ENCODE measurements around the gene ZNF132. TPM values are rescaled to one million over a fixed set of nuclear protein-coding genes. Genes with fewer than 3 reads are reported as not detected.

ZNF132 gene
- total and polyA plus RNA-seq, 2 experiments from 2014 or later, result 2.2 to 5.2 TPM

- Histone ChIP-seq H4K20me1 (replicated peaks; ENCODE audit: insufficient read depth) (peaks cover 4% of the 10 kb centered on the region; the same call in 1 of the 2 replicates), H3K4me3 (no peak overlapping the region), H3K4me1 (ENCODE audit: insufficient read depth) (no peaks in the 10 kb centered on the region), H3K27me3 (ENCODE audit: insufficient read depth) (no peaks in the 10 kb centered on the region), H3K27ac (ENCODE audit: low read depth) (no peak overlapping the region), H3K4me2 (no peak overlapping the region), H3K36me3 (ENCODE audit: insufficient read depth) (no peaks in the 10 kb centered on the region), H3K79me2 (replicated peaks; ENCODE audit: insufficient read depth) (no peaks in the 10 kb centered on the region), H3K9me2 (ENCODE audit: insufficient read depth) (no peaks in the 10 kb centered on the region), H2AFZ (no peak overlapping the region), H3F3A (replicated peaks; ENCODE audit: low read depth) (no peaks in the 10 kb centered on the region)
- H3K4me1 Mint-ChIP-seq, result no peaks in the 10 kb centered on the region
- H3K27me3 Mint-ChIP-seq (ENCODE audit: insufficient read depth, low read depth, poor library complexity), result no peaks in the 10 kb centered on the region
- H3K36me3 Mint-ChIP-seq (ENCODE audit: low read depth), result no peaks in the 10 kb centered on the region; the same call in 2 of the 3 replicates
- TF ChIP-seq JUNB (IDR thresholded peaks at IDR 0.05; ENCODE audit: unreplicated experiment) (no peak), EZH2 (IDR thresholded peaks at IDR 0.05; ENCODE audit: low read depth, unreplicated experiment) (no peak), CREB1 (CRISPR knock-in tag; IDR thresholded peaks at IDR 0.05; ENCODE audit: low read depth) (no peak), EZH2phosphoT487 (IDR thresholded peaks at IDR 0.05; ENCODE audit: unreplicated experiment) (no peak), STAT1 (IDR thresholded peaks at IDR 0.05; ENCODE audit: unreplicated experiment) (no peak), ZNF331 (CRISPR knock-in tag; IDR thresholded peaks at IDR 0.05; ENCODE audit: low read depth) (no peak), NANOG (IDR thresholded peaks at IDR 0.05; ENCODE audit: borderline replicate concordance) (no peak), REST (IDR thresholded peaks at IDR 0.05; ENCODE audit: unreplicated experiment) (no peak), ZNF462 (CRISPR knock-in tag; IDR thresholded peaks at IDR 0.05) (no peak), CTCF (conservative IDR thresholded peaks at IDR 0.05; ENCODE audit: low read depth in 2 of 2) (no peak), POLR2AphosphoS5 (IDR thresholded peaks at IDR 0.05; ENCODE audit: low read depth) (no peak), ETS1 (IDR thresholded peaks at IDR 0.05) (no peak), ZNF114 (CRISPR knock-in tag; IDR thresholded peaks at IDR 0.05) (no peak)
- no peak overlapping the region for H3K4me3 Mint-ChIP-seq
- DNase-seq (ENCODE audit: low spot score) (no peak), ATAC-seq (no peak)
- no peaks in the 10 kb centered on the region; the same call in 2 of the 3 replicates for H3K9me3 Mint-ChIP-seq
- H3K27ac Mint-ChIP-seq, result no peak overlapping the region
Measured at GRCh38 chr19:58483776-58484175, 43.8 kb upstream of the ZNF132 start.
